PC-9 (cell line): ENCODE results near the gene ZBED3. TPM values are rescaled to one million over a fixed set of nuclear protein-coding genes. Genes with fewer than 3 reads are reported as not detected.

Experiments used
- BruUV-seq: library from RNA; stranded (reverse); fragments of 400-500 nt; replicated peaks from 2 replicates; lab custom pipeline; 2021; lab: Mats Ljungman, UMichigan
- CTCF ChIA-PET: fragments of 300-600 bp; sonication (Branson Sonifier 250); formaldehyde crosslinking; loops from one replicate; lab custom pipeline; 2022; ENCODE audit warnings: antibody characterized with exemption; lab: Charles Lee
- POLR2A ChIA-PET: fragments of 300-600 bp; sonication (Branson Sonifier 250); formaldehyde crosslinking; loops from one replicate; lab custom pipeline; 2022; ENCODE audit warnings: antibody characterized with exemption; ENCODE audit not compliant: unreplicated experiment; lab: Charles Lee
- DNase-seq, 2 experiments: peaks; one replicate each; pipeline versions ENCODE4 v3.0.0 to v3.0.0-alpha.2; 2015 to 2022; ENCODE audit warnings: mixed read lengths in 1 of 2
- H2AFZ ChIP-seq: fragments of 200-600 bp; sonication (generic); 2 replicates; pipeline ENCODE4 v1.8.1; 2017; ENCODE audit warnings: antibody characterized with exemption
- H3F3A ChIP-seq: fragments of 200-600 bp; sonication (generic); 2 replicates; pipeline ENCODE4 v1.8.1; 2017; ENCODE audit warnings: antibody characterized with exemption, mild to moderate bottlenecking, low read depth; ENCODE audit not compliant: insufficient read depth
- H3K27ac ChIP-seq: fragments of 200-600 bp; sonication (generic); 2 replicates; pipeline ENCODE4 v1.6.1; 2016; ENCODE audit warnings: mixed run types
- H3K27me3 ChIP-seq: fragments of 200-600 bp; sonication (generic); 2 replicates; pipeline ENCODE4 v1.6.1; 2016; ENCODE audit warnings: low read depth, mixed run types; ENCODE audit not compliant: insufficient read depth
- H3K36me3 ChIP-seq: fragments of 200-600 bp; sonication (generic); 2 replicates; pipeline ENCODE4 v1.6.1; 2016; ENCODE audit warnings: low read depth, mixed run types
- H3K4me1 ChIP-seq: fragments of 200-600 bp; sonication (generic); replicated peaks from 2 replicates; pipeline ENCODE4 v1.6.1; 2016; ENCODE audit warnings: mixed run types; ENCODE audit not compliant: insufficient read depth
- H3K4me2 ChIP-seq: fragments of 200-600 bp; sonication (generic); 2 replicates; pipeline ENCODE4 v1.6.1; 2017; ENCODE audit warnings: mixed run types
- H3K4me3 ChIP-seq: fragments of 200-600 bp; sonication (generic); 2 replicates; pipeline ENCODE4 v1.6.1; 2016; ENCODE audit warnings: mixed run types
- H3K79me2 ChIP-seq: fragments of 200-600 bp; sonication (generic); 2 replicates; pipeline ENCODE4 v1.6.1; 2017; ENCODE audit warnings: low read depth, mixed run types
- H3K9me2 ChIP-seq: fragments of 200-600 bp; sonication (generic); 2 replicates; pipeline ENCODE4 v1.8.1; 2017; ENCODE audit warnings: mild to moderate bottlenecking; ENCODE audit not compliant: insufficient read depth
- H3K9me3 ChIP-seq: fragments of 200-600 bp; sonication (generic); 2 replicates; pipeline ENCODE4 v1.8.1; 2016; ENCODE audit warnings: low read depth; ENCODE audit not compliant: insufficient read depth
- H4K20me1 ChIP-seq: fragments of 200-600 bp; sonication (generic); 2 replicates; pipeline ENCODE4 v1.8.1; 2017; ENCODE audit not compliant: insufficient read depth
- EZH2 ChIP-seq: fragments of 200-600 bp; sonication (generic); IDR thresholded peaks from 2 replicates; pipeline ENCODE4 v1.8.0; 2017; ENCODE audit warnings: antibody characterized with exemption, low read depth
- intact Hi-C: fragments of 100-400 bp; cut with micrococcal nuclease; formaldehyde crosslinking; loops from one replicate; pipeline ENCODE4 v1.10.0; 2022; ENCODE audit not compliant: unreplicated experiment
- total RNA-seq: library from RNA; stranded (reverse); gene quantifications from 2 replicates; pipeline ENCODE4 v1.2.3, GENCODE V29; 2021
- TF ChIP-seq, protein P1 (sequence below): fragments of 200-600 bp; sonication (generic); conservative IDR thresholded peaks from 2 replicates; pipeline ENCODE4 v1.6.1; 2017; ENCODE audit warnings: mixed run types, antibody characterized with exemption, mild to moderate bottlenecking, moderate library complexity

The ZBED3 gene
- total RNA-seq, 1 experiment from 2014 or later, result 6.1 TPM

- no peaks in the 10 kb centered on the region for H3K27me3 ChIP-seq
- peak within 1 kb of the TSS; percentile 98 for H3K4me3 ChIP-seq
- H3F3A ChIP-seq, result peaks cover 15% of the 10 kb centered on the region; the same call in 1 of the 2 replicates
- peak within 1 kb of the TSS; percentile 99 for H2AFZ ChIP-seq
- POLR2A ChIA-PET, result interaction anchor here (0.5 to 0.6 kb wide), 3 partner anchors 212 to 1877 kb away, joined by 3 to 5 read pairs (median 4); partner anchors contain the start of gene F2RL1
- intact Hi-C loops, result no loop called here
- DNase-seq, result peak; percentile 85 to 90
- peaks cover 15% of the 10 kb centered on the region for H3K4me1 ChIP-seq
- H3K9me3 ChIP-seq, result peaks cover 3% of the 10 kb centered on the region; the same call in 1 of the 2 replicates
- peak within 1 kb of the TSS; percentile 74 for H3K27ac ChIP-seq
- BruUV-seq, result TSS peak; percentile 74
- peaks cover 21% of the 10 kb centered on the region for H3K79me2 ChIP-seq
- H4K20me1 ChIP-seq, result no peaks in the 10 kb centered on the region
- H3K9me2 ChIP-seq, result no peaks in the 10 kb centered on the region
- CTCF ChIA-PET, result interaction anchor here (1.1 kb wide), 1 partner anchor 428 kb away, joined by 4 read pairs; no protein-coding TSS in a partner anchor
- H3K36me3 ChIP-seq, result no peaks in the 10 kb centered on the region
- no peak for TF ChIP-seq EZH2
- TF ChIP-seq, protein P1, sequence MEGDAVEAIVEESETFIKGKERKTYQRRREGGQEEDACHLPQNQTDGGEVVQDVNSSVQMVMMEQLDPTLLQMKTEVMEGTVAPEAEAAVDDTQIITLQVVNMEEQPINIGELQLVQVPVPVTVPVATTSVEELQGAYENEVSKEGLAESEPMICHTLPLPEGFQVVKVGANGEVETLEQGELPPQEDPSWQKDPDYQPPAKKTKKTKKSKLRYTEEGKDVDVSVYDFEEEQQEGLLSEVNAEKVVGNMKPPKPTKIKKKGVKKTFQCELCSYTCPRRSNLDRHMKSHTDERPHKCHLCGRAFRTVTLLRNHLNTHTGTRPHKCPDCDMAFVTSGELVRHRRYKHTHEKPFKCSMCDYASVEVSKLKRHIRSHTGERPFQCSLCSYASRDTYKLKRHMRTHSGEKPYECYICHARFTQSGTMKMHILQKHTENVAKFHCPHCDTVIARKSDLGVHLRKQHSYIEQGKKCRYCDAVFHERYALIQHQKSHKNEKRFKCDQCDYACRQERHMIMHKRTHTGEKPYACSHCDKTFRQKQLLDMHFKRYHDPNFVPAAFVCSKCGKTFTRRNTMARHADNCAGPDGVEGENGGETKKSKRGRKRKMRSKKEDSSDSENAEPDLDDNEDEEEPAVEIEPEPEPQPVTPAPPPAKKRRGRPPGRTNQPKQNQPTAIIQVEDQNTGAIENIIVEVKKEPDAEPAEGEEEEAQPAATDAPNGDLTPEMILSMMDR, result no peak
- peak within 1 kb of the TSS; percentile 99 for H3K4me2 ChIP-seq
Observed at GRCh38 chr5:77030097-77031071, 56.7 kb downstream of the ZBED3 start, which contains the start of gene AGGF1. TSS of gene AGGF1 (plus strand) at chr5:77030404. CDS start at chr5:77030767, 363 bp downstream.

DNA sequence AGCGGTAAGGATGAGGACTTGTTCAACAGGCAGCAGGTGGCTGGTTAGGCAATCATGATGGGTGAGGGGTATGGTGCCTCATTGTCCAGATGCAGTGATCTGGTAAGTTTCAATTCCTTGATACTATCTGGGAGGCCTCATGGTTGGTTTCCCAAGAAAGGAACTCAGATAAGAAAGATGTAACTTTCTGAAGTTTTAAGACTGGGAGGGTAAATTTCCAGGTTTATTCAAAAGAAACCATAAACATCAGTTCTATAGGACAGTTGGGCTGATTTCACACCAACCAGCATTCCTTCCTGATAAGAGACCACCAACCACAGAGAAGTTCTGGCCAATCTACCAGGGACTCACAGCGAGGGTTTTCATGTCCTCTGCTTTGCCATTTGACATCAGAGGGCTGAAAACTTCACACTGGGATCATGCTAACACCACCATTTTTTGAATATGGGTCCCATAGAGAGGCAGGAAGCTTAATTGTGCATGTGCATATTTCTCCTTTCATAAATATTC is 57.7 kb downstream of the ZBED3 start:
- POLR2A ChIA-PET, result interaction anchor here (0.5 to 0.6 kb wide), 3 partner anchors 211 to 1309 kb away, joined by 3 to 5 read pairs (median 4); partner anchors contain the start of gene F2RL1
- H3K27ac ChIP-seq, result no peak overlapping the region
- peaks cover 21% of the 10 kb centered on the region for H3K79me2 ChIP-seq

More for the DNA sequence above, 57.7 kb downstream of the ZBED3 start:
- no TSS peak for BruUV-seq
- CTCF ChIA-PET, result no interaction called here
- TF ChIP-seq, protein P1, result no peak
- TF ChIP-seq EZH2, result no peak
- peak overlapping the region; percentile 99 for H3K4me2 ChIP-seq
- H3K4me3 ChIP-seq, result peak overlapping the region; percentile 98
- H2AFZ ChIP-seq, result peak overlapping the region; percentile 99
- peaks cover 3% of the 10 kb centered on the region; the same call in 1 of the 2 replicates for H3K9me3 ChIP-seq
- H3K9me2 ChIP-seq, result no peaks in the 10 kb centered on the region
- DNase-seq, result no peak
- no peaks in the 10 kb centered on the region for H3K36me3 ChIP-seq
- no peaks in the 10 kb centered on the region for H4K20me1 ChIP-seq
- intact Hi-C loops, result no loop called here
- H3F3A ChIP-seq, result peaks cover 15% of the 10 kb centered on the region; the same call in 1 of the 2 replicates
- no peaks in the 10 kb centered on the region for H3K27me3 ChIP-seq
- H3K4me1 ChIP-seq, result peaks cover 15% of the 10 kb centered on the region
